ENCODE measurements around the gene COX8A. TPM values are rescaled to one million over a fixed set of nuclear protein-coding genes. Genes with fewer than 3 reads are reported as not detected.

Gene COX8A
- total and polyA plus RNA-seq, 2 of the 13 experiments (the other 11 are each of a cell fraction or from before 2014, with no cell fraction given): 202 to 406 TPM

DNA sequence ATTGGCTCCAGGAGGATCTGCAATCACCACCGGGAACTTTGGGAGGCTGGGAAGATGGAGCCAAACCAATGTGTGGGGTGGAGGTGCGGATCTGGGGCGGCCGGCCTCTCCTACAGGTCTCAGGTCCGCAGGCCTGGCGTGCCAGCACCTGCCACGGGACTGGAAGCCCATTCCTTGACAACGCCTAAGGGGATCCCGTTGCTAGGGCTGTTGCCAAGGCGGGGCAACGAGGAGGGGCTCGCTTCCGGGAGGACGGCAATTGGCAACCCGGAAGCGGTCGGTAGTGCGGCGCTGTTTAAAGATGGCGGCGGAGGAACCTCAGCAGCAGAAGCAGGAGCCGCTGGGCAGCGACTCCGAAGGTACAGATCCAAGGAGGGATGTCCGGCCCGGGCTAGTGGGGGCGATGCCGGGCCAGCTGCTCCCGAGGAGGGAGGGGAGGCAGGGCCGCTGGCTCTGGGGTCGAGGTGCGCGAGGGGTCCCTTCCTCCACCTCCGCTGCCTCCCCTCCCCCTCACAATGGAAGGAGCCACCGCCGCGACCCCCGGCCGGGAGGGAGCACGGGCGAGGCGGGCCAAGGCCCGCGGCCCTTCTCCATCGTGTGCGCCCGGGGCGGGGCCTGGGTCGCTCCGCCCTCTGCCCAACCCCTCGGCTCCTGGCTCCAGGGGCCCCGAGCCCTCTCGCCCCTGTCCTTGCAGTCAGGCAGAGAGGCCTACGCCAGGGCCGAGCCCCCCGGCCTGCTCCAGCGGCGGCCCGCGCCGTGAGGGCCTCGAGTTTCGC lies 11.9 kb downstream of the COX8A start, which contains the start of gene OTUB1 (continued):
- TF ChIP-seq, protein P1, sequence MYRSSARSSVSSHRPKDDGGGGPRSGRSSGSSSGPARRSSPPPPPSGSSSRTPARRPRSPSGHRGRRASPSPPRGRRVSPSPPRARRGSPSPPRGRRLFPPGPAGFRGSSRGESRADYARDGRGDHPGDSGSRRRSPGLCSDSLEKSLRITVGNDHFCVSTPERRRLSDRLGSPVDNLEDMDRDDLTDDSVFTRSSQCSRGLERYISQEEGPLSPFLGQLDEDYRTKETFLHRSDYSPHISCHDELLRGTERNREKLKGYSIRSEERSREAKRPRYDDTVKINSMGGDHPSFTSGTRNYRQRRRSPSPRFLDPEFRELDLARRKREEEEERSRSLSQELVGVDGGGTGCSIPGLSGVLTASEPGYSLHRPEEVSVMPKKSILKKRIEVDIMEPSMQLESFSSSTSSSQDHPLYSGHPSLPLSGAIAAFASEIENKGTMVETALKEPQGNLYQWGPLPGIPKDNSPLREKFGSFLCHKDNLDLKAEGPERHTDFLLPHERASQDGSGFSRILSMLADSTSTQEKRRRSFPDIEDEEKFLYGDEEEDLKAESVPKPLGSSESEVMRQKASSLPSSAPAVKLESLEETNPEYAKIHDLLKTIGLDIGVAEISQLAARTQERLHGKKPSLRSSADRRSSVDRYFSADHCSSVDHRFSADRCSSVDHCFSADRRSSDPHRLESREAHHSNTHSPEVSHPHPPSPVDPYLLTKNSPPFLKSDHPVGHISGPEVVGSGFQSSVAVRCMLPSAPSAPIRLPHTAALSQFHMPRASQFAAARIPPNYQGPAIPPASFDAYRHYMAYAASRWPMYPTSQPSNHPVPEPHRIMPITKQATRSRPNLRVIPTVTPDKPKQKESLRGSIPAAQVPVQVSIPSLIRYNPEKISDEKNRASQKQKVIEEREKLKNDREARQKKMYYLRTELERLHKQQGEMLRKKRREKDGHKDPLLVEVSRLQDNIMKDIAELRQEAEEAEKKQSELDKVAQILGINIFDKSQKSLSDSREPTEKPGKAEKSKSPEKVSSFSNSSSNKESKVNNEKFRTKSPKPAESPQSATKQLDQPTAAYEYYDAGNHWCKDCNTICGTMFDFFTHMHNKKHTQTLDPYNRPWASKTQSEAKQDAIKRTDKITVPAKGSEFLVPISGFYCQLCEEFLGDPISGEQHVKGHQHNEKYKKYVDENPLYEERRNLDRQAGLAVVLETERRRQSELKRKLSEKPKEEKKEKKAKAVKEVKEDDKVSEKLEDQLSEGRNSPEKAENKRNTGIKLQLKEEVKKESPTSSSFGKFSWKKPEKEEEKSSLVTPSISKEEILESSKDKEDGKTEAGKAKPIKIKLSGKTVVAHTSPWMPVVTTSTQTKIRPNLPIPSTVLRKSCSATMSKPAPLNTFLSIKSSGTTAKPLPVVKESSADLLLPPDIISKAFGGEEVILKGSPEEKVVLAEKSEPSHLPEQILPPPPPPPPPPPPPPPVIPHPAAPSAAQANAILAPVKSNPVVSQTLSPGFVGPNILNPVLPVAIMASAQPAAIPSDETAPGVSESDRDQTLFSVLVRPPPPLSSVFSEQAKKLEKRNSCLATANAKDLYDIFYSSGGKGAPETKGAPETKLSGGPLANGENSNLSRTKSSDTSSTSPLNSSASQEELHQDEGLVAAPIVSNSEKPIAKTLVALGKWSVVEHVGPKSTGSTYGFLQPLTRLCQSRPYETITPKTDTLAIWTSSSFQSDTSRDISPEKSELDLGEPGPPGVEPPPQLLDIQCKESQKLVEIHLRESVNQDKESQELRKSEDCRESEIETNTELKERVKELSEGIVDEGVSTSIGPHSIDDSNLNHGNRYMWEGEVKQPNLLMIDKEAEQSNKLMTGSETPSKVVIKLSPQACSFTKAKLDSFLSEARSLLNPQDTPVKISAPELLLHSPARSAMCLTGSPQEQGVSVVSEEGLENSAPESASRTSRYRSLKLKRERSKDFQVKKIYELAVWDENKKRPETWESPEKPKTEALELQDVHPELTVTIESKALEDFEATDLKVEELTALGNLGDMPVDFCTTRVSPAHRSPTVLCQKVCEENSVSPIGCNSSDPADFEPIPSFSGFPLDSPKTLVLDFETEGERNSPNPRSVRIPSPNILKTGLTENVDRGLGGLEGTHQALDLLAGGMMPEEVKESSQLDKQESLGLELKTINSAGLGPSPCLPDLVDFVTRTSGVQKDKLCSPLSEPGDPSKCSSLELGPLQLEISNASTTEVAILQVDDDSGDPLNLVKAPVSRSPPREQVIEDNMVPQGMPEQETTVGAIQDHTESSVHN (CRISPR knock-in tag; IDR thresholded peaks at IDR 0.05): no peak
- TF ChIP-seq TBX2 (CRISPR knock-in tag; IDR thresholded peaks at IDR 0.05; ENCODE audit: borderline replicate concordance) (no peak; the same call in 1 of the 2 replicates), MED1 (CRISPR knock-in tag; IDR thresholded peaks at IDR 0.05) (peak; percentile 71), SKI (IDR thresholded peaks at IDR 0.05; ENCODE audit: partially characterized antibody) (no peak), MYC (CRISPR knock-in tag; IDR thresholded peaks at IDR 0.05; ENCODE audit: borderline replicate concordance) (peak; percentile 76; the same call in 1 of the 2 replicates), PHB2 (IDR thresholded peaks at IDR 0.05; ENCODE audit: partially characterized antibody) (no peak), ARID2 (CRISPR knock-in tag; IDR thresholded peaks at IDR 0.05; ENCODE audit: borderline replicate concordance) (0 out of 2 replicates have a peak, but pooled peaks have one; percentile 49), NPAS2 (CRISPR knock-in tag; IDR thresholded peaks at IDR 0.05; ENCODE audit: borderline replicate concordance) (no peak), CENPX (CRISPR knock-in tag; IDR thresholded peaks at IDR 0.05) (no peak), ZNF629 (CRISPR knock-in tag; conservative IDR thresholded peaks at IDR 0.05) (no peak; the same call in 1 of the 2 replicates), ZBTB7B (CRISPR knock-in tag; IDR thresholded peaks at IDR 0.05) (peak; percentile 77), SP140L (CRISPR knock-in tag; IDR thresholded peaks at IDR 0.05; ENCODE audit: borderline replicate concordance) (no peak), IKZF1 (IDR thresholded peaks at IDR 0.05) (no peak), ZFP82 (CRISPR knock-in tag; IDR thresholded peaks at IDR 0.05; ENCODE audit: borderline replicate concordance) (no peak), ZNF747 (CRISPR knock-in tag; IDR thresholded peaks at IDR 0.05; ENCODE audit: borderline replicate concordance) (peak; percentile 74; the same call in 1 of the 2 replicates)

All from HepG2 (cell line).